Mammary epithelial cell (primary cell): ENCODE data around the gene NCOA5.

Experiments
- EZH2 ChIP-seq: IDR thresholded peaks from 2 replicates; pipeline ENCODE4 v1.6.1; 2012; ENCODE audit warnings: low read length, inconsistent platforms, borderline replicate concordance
- TF ChIP-seq, protein P1 (sequence below), 2 donors: IDR thresholded peaks in 1 of 2; conservative IDR thresholded peaks in 1 of 2; 2 replicates each; pipeline ENCODE4 v1.5.1; 2011 to 2012; ENCODE audit warnings: inconsistent platforms in 2 of 2, low read length in 2 of 2, mild to moderate bottlenecking in 2 of 2, control low read depth in 1 of 2, low read depth in 1 of 2; ENCODE audit not compliant: insufficient read depth in 1 of 2; ENCODE audit errors: extremely low read depth in 1 of 2

DNA sequence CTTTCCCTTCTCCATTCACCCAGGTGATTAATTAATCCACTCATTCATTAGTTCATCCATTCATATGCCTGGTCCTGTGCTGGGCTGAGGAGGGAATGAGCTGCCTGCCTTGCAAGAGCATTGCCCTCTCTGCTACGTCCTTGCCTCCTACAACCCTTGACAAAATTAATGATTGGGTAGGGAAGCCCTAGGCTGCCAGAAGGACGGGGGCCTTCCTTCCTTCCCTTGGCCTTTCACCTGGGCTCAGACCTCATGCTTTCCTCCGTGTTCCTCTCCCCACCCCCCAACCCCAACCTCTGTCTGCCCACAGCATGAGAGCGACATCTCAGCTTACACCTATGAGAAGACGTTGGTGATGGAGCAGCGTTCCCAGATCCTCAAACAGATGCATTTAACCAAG, 35.2 kb downstream of the NCOA5 start:
- TF ChIP-seq, protein P1, sequence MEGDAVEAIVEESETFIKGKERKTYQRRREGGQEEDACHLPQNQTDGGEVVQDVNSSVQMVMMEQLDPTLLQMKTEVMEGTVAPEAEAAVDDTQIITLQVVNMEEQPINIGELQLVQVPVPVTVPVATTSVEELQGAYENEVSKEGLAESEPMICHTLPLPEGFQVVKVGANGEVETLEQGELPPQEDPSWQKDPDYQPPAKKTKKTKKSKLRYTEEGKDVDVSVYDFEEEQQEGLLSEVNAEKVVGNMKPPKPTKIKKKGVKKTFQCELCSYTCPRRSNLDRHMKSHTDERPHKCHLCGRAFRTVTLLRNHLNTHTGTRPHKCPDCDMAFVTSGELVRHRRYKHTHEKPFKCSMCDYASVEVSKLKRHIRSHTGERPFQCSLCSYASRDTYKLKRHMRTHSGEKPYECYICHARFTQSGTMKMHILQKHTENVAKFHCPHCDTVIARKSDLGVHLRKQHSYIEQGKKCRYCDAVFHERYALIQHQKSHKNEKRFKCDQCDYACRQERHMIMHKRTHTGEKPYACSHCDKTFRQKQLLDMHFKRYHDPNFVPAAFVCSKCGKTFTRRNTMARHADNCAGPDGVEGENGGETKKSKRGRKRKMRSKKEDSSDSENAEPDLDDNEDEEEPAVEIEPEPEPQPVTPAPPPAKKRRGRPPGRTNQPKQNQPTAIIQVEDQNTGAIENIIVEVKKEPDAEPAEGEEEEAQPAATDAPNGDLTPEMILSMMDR (conservative IDR thresholded peaks at IDR 0.05 in 1 of 2, IDR thresholded peaks at IDR 0.05 in 1 of 2; ENCODE audit: extremely low read depth in 1 of 2, insufficient read depth in 1 of 2, low read depth in 1 of 2, low read length in 2 of 2), result no peak
- no peak for TF ChIP-seq EZH2
